Calu3 (cell line): Measurements from ENCODE around the gene TGM5. TPM values are rescaled to one million over a fixed set of nuclear protein-coding genes. Genes with fewer than 3 reads are reported as not detected.

ENCODE experiments used
- BruUV-seq: library from RNA; stranded (reverse); fragments of 400-500 nt; replicated peaks from 2 replicates; lab custom pipeline; 2021; lab: Mats Ljungman, UMichigan
- CTCF ChIA-PET: fragments of 300-600 bp; sonication (Branson Sonifier 250); formaldehyde crosslinking; loops from one replicate; lab custom pipeline; 2022; ENCODE audit warnings: antibody characterized with exemption; lab: Charles Lee
- DNase-seq: peaks from one replicate; pipeline ENCODE4 v3.0.0; 2022
- H3K27ac Mint-ChIP-seq: one replicate; pipeline ENCODE4 v1.8.0; 2022; ENCODE audit warnings: mixed read lengths; ENCODE audit not compliant: unreplicated experiment
- H3K27me3 Mint-ChIP-seq: one replicate; pipeline ENCODE4 v1.8.0; 2022; ENCODE audit warnings: mixed read lengths; ENCODE audit not compliant: unreplicated experiment
- H3K36me3 Mint-ChIP-seq: one replicate; pipeline ENCODE4 v1.8.0; 2022; ENCODE audit warnings: mild to moderate bottlenecking, moderate library complexity, mixed read lengths; ENCODE audit not compliant: insufficient read depth, unreplicated experiment
- H3K4me1 Mint-ChIP-seq: one replicate; pipeline ENCODE4 v1.8.0; 2022; ENCODE audit warnings: mild to moderate bottlenecking, low read depth, mixed read lengths; ENCODE audit not compliant: unreplicated experiment
- H3K4me3 Mint-ChIP-seq: one replicate; pipeline ENCODE4 v1.8.0; 2022; ENCODE audit warnings: mild to moderate bottlenecking, low read depth, moderate library complexity, mixed read lengths; ENCODE audit not compliant: unreplicated experiment
- H3K9me3 Mint-ChIP-seq: one replicate; pipeline ENCODE4 v1.8.0; 2022; ENCODE audit warnings: low read depth, mixed read lengths; ENCODE audit not compliant: unreplicated experiment
- CTCF ChIP-seq: fragments of 200-600 bp; IDR thresholded peaks from one replicate; pipeline ENCODE4 v1.8.0; 2022; ENCODE audit warnings: antibody characterized with exemption; ENCODE audit not compliant: unreplicated experiment
- intact Hi-C: fragments of 100-400 bp; cut with micrococcal nuclease; formaldehyde crosslinking; loops from one replicate; pipeline ENCODE4 v1.10.0; 2022; ENCODE audit not compliant: unreplicated experiment
- total RNA-seq: library from RNA; stranded (reverse); gene quantifications from 2 replicates; pipeline ENCODE4 v1.2.3, GENCODE V29; 2022

TGM5 gene
- total RNA-seq, 1 experiment from 2014 or later: not detected

GRCh38 chr15:43218908-43219706 lies 47.6 kb downstream of the TGM5 start:
- H3K36me3 Mint-ChIP-seq: no peaks in the 10 kb centered on the region
- BruUV-seq: no TSS peak
- no peak for DNase-seq
- CTCF ChIA-PET: interaction anchor here (0.7 kb wide), 1 partner anchor 147 kb away, joined by 3 read pairs; no protein-coding TSS in a partner anchor
- H3K4me3 Mint-ChIP-seq: no peak overlapping the region
- H3K4me1 Mint-ChIP-seq: no peaks in the 10 kb centered on the region
- H3K9me3 Mint-ChIP-seq: no peaks in the 10 kb centered on the region
- no peak for TF ChIP-seq CTCF
- H3K27me3 Mint-ChIP-seq: peaks cover 32% of the 10 kb centered on the region
- intact Hi-C loops: no loop called here
- no peak overlapping the region for H3K27ac Mint-ChIP-seq

DNA sequence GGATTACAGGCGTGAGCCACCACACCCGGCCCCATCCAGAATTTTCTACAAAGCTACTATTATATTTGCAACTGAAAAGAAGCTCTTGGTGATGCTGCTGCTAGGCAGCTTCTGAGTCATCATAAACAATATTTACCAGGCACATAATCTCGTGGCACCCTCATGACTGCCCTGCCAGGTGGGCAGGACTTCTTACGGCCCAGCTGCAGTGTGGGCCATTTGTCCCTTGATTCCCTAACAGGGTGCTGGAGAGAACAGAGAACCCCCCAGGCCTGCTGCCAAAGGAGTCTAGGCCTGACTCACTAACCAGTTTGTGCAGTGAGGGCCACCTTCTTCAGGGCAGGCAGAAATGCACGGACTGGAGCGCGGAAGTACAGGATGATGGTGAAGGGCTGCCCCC lies 50.8 kb downstream of the TGM5 start:
- Mint-ChIP-seq H3K36me3 (no peaks in the 10 kb centered on the region), H3K4me3 (no peak overlapping the region), H3K27ac (no peak overlapping the region), H3K27me3 (peaks cover 35% of the 10 kb centered on the region), H3K4me1 (no peaks in the 10 kb centered on the region), H3K9me3 (no peaks in the 10 kb centered on the region)
- CTCF ChIA-PET: interaction anchor here (1.2 to 1.4 kb wide), 2 partner anchors 9 to 11 kb away, joined by 3 read pairs; no protein-coding TSS in a partner anchor
- no peak for TF ChIP-seq CTCF
- no peak for DNase-seq
- intact Hi-C loops: no loop called here
- no TSS peak for BruUV-seq

DNA sequence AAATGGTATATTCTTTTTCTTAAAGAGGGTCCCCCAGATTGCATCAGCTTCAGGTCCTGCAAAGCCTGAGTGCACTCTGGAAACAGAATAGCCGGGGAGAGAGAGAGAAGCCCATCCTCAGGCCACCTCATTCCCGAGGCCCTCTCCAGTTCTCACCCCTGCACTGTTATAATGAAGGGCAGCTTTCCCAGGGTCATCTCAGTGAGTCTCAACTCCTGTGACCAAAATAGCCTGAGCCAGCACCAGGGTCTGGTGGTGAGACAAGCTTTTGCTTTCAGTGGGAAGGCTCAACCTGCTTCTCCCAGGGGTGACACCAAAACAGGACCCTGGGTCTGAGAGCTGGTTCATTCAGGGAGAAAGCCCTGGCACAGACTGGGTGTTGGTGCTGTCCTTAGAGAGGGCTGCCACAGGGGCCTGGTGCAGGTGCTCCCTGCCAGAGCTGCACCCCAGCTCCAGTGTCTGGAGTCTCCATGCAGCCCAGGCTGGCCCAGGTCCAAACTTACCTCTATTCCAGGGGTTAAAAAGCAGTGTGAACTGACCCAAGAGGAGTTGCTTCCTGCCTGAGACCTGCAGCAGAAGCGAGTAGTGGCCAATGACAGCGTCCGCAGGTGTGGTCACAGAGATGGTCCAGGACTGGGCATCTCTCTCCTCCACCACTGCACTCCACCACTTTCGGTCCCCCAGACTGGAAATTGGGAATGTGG lies 52.0 kb downstream of the TGM5 start:
- no peak overlapping the region for H3K27ac Mint-ChIP-seq
- no TSS peak for BruUV-seq
- no peak for DNase-seq
- H3K4me3 Mint-ChIP-seq: no peak overlapping the region
- no peaks in the 10 kb centered on the region for H3K36me3 Mint-ChIP-seq
- no peaks in the 10 kb centered on the region for H3K4me1 Mint-ChIP-seq
- H3K9me3 Mint-ChIP-seq: no peaks in the 10 kb centered on the region
- CTCF ChIA-PET: interaction anchor here (1.4 kb wide), 1 partner anchor 10 kb away, joined by 3 read pairs; no protein-coding TSS in a partner anchor
- H3K27me3 Mint-ChIP-seq: peaks cover 35% of the 10 kb centered on the region
- intact Hi-C loops: no loop called here
- TF ChIP-seq CTCF: no peak

DNA sequence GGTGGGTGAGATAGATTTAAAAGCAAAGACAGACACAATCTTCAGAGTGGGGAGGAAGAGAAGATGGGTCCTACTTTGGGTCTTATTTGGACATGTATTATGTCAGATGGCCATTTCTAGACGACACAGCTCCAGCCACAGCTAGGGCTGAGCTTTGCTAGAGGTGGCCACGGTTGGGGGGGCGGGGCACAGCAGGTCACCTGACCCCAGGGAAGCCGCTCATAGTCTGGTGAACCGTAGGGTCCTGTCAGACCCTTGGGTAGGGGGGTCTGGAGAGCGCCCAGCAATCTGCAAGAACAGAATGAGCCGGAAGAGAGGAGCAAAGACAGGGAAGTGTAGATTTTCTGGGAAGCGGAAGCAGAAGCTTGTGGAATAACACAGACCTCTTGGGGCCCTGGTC lies 52.6 kb downstream of the TGM5 start:
- H3K4me1 Mint-ChIP-seq: no peaks in the 10 kb centered on the region
- H3K36me3 Mint-ChIP-seq: no peaks in the 10 kb centered on the region
- no peak overlapping the region for H3K4me3 Mint-ChIP-seq
- no TSS peak for BruUV-seq
- no peak overlapping the region for H3K27ac Mint-ChIP-seq
- intact Hi-C loops: no loop called here
- CTCF ChIA-PET: no interaction called here
- no peak for TF ChIP-seq CTCF
- H3K9me3 Mint-ChIP-seq: no peaks in the 10 kb centered on the region
- H3K27me3 Mint-ChIP-seq: peaks cover 39% of the 10 kb centered on the region
- no peak for DNase-seq
